OCI-LY1 (cell line): ENCODE results near the gene CNNM3.

ENCODE experiments used
- H2AFZ ChIP-seq: fragments of 200-600 bp; sonication (generic), shearing (Covaris generic); 2 replicates; pipeline ENCODE4 v1.6.0; 2014; ENCODE audit warnings: antibody characterized with exemption, mild to moderate bottlenecking, low read length
- H3F3A ChIP-seq: fragments of 200-600 bp; sonication (generic), shearing (Covaris generic); 2 replicates; pipeline ENCODE4 v1.6.0; 2014; ENCODE audit warnings: mild to moderate bottlenecking, antibody characterized with exemption, low read length, moderate library complexity; ENCODE audit not compliant: insufficient read depth
- H3K27ac ChIP-seq: fragments of 200-600 bp; sonication (generic); 2 replicates; pipeline ENCODE4 v1.5.1; 2014; ENCODE audit warnings: low read length, mixed run types, mild to moderate bottlenecking, low read depth; ENCODE audit not compliant: poor library complexity, severe bottlenecking
- H3K27me3 ChIP-seq: fragments of 200-600 bp; sonication (generic); 2 replicates; pipeline ENCODE4 v1.6.0; 2014; ENCODE audit warnings: antibody characterized with exemption, mild to moderate bottlenecking, low read length, moderate library complexity; ENCODE audit not compliant: insufficient read depth
- H3K36me3 ChIP-seq: fragments of 200-600 bp; sonication (generic); 2 replicates; pipeline ENCODE4 v1.6.1; 2014; ENCODE audit warnings: mild to moderate bottlenecking, antibody characterized with exemption, low read length, moderate library complexity, mixed read lengths; ENCODE audit not compliant: insufficient read depth
- H3K4me1 ChIP-seq: fragments of 200-600 bp; sonication (generic); 2 replicates; pipeline ENCODE4 v1.5.1; 2014; ENCODE audit warnings: mild to moderate bottlenecking, low read length, moderate library complexity; ENCODE audit not compliant: insufficient read depth, severe bottlenecking
- H3K4me2 ChIP-seq: fragments of 200-600 bp; sonication (generic), shearing (Covaris generic); 2 replicates; pipeline ENCODE4 v1.6.1; 2014; ENCODE audit warnings: low read length
- H3K4me3 ChIP-seq: fragments of 200-600 bp; sonication (generic); 2 replicates; pipeline ENCODE4 v1.5.1; 2014; ENCODE audit warnings: low read length, low read depth, mild to moderate bottlenecking, mixed read lengths; ENCODE audit not compliant: poor library complexity, severe bottlenecking
- H3K79me2 ChIP-seq: fragments of 200-600 bp; shearing (Covaris generic); 2 replicates; pipeline ENCODE4 v1.6.1; 2016; ENCODE audit warnings: mixed run types, low read length, mixed read lengths; ENCODE audit not compliant: insufficient read depth
- H3K9ac ChIP-seq: fragments of 200-600 bp; sonication (generic), shearing (Covaris generic); 2 replicates; pipeline ENCODE4 v1.6.1; 2014; ENCODE audit warnings: mild to moderate bottlenecking, low read length, mixed read lengths
- H3K9me2 ChIP-seq: fragments of 200-600 bp; sonication (generic), shearing (Covaris generic); 2 replicates; pipeline ENCODE4 v1.6.1; 2014; ENCODE audit warnings: low read depth, mild to moderate bottlenecking, low read length, mixed read lengths
- H3K9me3 ChIP-seq: fragments of 200-600 bp; shearing (Covaris generic); 2 replicates; pipeline ENCODE4 v1.6.1; 2014; ENCODE audit warnings: low read length, mixed read lengths
- H4K20me1 ChIP-seq: fragments of 200-600 bp; sonication (generic), shearing (Covaris generic); 2 replicates; pipeline ENCODE4 v1.6.0; 2016; ENCODE audit warnings: mild to moderate bottlenecking, low read length; ENCODE audit not compliant: insufficient read depth
- EZH2 ChIP-seq: fragments of 200-600 bp; sonication (generic), shearing (Covaris generic); IDR thresholded peaks from 2 replicates; pipeline ENCODE4 v1.8.0; 2017; ENCODE audit warnings: borderline replicate concordance, mixed run types, mild to moderate bottlenecking, antibody characterized with exemption, low read length, moderate library complexity, mixed read lengths
- TF ChIP-seq, protein P1 (sequence below): fragments of 200-600 bp; sonication (generic), shearing (Covaris generic); IDR thresholded peaks from 2 replicates; pipeline ENCODE4 v1.5.1; 2017; ENCODE audit warnings: mild to moderate bottlenecking, antibody characterized with exemption, low read length, moderate library complexity, mixed read lengths

The CNNM3 gene

GRCh38 chr2:96857667-96858372 lies 41.8 kb downstream of the CNNM3 start, which contains the start of gene ANKRD39:
TSS of gene ANKRD39 (minus strand) at chr2:96858016. CDS start at chr2:96857987, 29 bp downstream.
- peaks cover 8% of the 10 kb centered on the region for H3K36me3 ChIP-seq
- no peak within 1 kb of the TSS for H2AFZ ChIP-seq
- H3K4me2 ChIP-seq, result peak within 1 kb of the TSS; percentile 88
- no peaks in the 10 kb centered on the region for H3K9me3 ChIP-seq
- H3K79me2 ChIP-seq, result no peaks in the 10 kb centered on the region
- H3K9me2 ChIP-seq, result no peaks in the 10 kb centered on the region
- no peaks in the 10 kb centered on the region for H3F3A ChIP-seq
- TF ChIP-seq EZH2, result no peak
- TF ChIP-seq, protein P1, sequence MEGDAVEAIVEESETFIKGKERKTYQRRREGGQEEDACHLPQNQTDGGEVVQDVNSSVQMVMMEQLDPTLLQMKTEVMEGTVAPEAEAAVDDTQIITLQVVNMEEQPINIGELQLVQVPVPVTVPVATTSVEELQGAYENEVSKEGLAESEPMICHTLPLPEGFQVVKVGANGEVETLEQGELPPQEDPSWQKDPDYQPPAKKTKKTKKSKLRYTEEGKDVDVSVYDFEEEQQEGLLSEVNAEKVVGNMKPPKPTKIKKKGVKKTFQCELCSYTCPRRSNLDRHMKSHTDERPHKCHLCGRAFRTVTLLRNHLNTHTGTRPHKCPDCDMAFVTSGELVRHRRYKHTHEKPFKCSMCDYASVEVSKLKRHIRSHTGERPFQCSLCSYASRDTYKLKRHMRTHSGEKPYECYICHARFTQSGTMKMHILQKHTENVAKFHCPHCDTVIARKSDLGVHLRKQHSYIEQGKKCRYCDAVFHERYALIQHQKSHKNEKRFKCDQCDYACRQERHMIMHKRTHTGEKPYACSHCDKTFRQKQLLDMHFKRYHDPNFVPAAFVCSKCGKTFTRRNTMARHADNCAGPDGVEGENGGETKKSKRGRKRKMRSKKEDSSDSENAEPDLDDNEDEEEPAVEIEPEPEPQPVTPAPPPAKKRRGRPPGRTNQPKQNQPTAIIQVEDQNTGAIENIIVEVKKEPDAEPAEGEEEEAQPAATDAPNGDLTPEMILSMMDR, result peak; percentile 89
- H3K4me1 ChIP-seq, result peaks cover 19% of the 10 kb centered on the region
- peak within 1 kb of the TSS; percentile 33 for H3K27ac ChIP-seq
- H3K9ac ChIP-seq, result peak within 1 kb of the TSS; percentile 79
- no peaks in the 10 kb centered on the region for H4K20me1 ChIP-seq
- peak within 1 kb of the TSS; percentile 76 for H3K4me3 ChIP-seq
- H3K27me3 ChIP-seq, result 0 out of 2 replicates have a peak, but pooled peaks cover 7% of the 10 kb centered on the region

GRCh38 chr2:96859099-96859649 lies 43.1 kb downstream of the CNNM3 start:
- Histone ChIP-seq H3K27me3 (0 out of 2 replicates have a peak, but pooled peaks cover 7% of the 10 kb centered on the region), H3K4me1 (peaks cover 19% of the 10 kb centered on the region), H3F3A (no peaks in the 10 kb centered on the region), H2AFZ (no peak overlapping the region), H3K36me3 (no peaks in the 10 kb centered on the region), H3K9me3 (no peaks in the 10 kb centered on the region), H3K4me3 (peak overlapping the region; percentile 76), H3K9me2 (no peaks in the 10 kb centered on the region), H3K4me2 (no peak overlapping the region; the same call in 1 of the 2 replicates), H4K20me1 (no peaks in the 10 kb centered on the region), H3K27ac (no peak overlapping the region), H3K9ac (no peak overlapping the region), H3K79me2 (no peaks in the 10 kb centered on the region)
- TF ChIP-seq, protein P1, result no peak
- TF ChIP-seq EZH2, result no peak

DNA sequence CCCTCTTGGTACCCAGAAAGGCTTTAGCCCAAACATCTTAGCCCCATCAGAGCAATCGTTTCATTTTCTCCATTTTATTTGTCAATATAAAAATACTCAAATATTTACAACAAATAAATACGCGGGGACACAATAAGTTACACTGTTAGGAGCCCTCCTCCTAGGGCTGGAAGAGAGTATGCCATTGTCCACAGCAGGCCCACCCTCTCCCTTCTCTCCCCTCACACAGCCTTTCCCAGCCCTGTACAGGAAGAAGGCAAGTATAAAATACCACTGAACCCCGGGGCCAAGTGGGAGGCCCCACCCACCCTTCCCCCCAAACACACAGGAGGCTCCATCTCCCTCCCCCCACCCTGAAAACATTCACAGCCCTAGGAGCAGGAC lies 43.6 kb downstream of the CNNM3 start:
- Histone ChIP-seq H3K4me2 (no peak overlapping the region), H3K36me3 (no peaks in the 10 kb centered on the region), H3K4me3 (no peak overlapping the region), H3K9me3 (no peaks in the 10 kb centered on the region), H3K9ac (no peak overlapping the region), H3K79me2 (no peaks in the 10 kb centered on the region), H3K27ac (no peak overlapping the region), H2AFZ (no peak overlapping the region), H4K20me1 (no peaks in the 10 kb centered on the region), H3K4me1 (peaks cover 19% of the 10 kb centered on the region), H3F3A (no peaks in the 10 kb centered on the region), H3K9me2 (no peaks in the 10 kb centered on the region), H3K27me3 (0 out of 2 replicates have a peak, but pooled peaks cover 7% of the 10 kb centered on the region)
- TF ChIP-seq, protein P1, result no peak
- no peak for TF ChIP-seq EZH2
